HG02763 (cell line): ENCODE results near the gene SEC24D.

Experiments used
- ATAC-seq: cut with Tn5 transposase; IDR thresholded peaks from one replicate; pipeline ENCODE4 v1.9.1; 2021; ENCODE audit warnings: mild to moderate bottlenecking, moderate library complexity; ENCODE audit not compliant: unreplicated experiment

The SEC24D gene

DNA sequence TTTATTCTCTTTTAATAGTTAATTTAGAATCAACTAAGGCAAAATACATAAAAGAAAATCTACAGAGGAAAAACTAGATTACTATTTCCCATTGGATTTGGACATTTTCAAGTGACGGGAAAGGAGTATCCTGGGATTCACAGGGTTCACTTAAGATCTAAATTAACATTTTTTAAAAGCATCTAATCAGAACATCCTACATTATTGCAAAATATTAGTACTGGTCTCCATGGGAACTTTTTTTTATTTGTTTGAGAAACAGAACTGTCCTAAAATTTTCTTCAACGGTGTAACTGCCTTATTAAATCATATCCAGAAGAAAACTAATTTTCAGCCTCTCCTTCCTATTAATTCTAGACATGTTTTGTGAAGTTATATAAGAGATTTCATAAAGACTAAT is 81.0 kb downstream of the SEC24D start:
- ATAC-seq, result no peak

- ATAC-seq, result no peak
Observed at GRCh38 chr4:118753685-118754084, 82.2 kb downstream of the SEC24D start.

DNA sequence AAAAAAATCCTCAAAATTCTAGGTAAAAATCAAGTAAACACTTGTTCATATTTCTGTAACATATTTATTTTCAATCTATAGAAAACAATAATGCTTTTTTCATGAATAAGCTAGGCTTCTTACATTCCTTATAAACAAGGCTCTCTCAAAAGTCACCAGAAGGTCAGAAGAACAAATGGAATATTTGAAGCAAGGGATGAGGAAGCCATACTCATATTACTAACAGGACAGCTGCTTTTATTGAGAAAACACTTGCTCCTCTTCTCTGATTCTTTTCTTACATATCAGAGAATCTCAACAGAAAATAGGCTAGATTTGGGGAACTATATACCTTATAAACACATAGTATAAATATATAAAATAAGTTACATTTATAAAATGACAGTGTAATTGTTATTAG is 82.8 kb downstream of the SEC24D start:
- no peak for ATAC-seq

GRCh38 chr4:118752551-118752950 is 83.4 kb downstream of the SEC24D start:
- ATAC-seq, result no peak

DNA sequence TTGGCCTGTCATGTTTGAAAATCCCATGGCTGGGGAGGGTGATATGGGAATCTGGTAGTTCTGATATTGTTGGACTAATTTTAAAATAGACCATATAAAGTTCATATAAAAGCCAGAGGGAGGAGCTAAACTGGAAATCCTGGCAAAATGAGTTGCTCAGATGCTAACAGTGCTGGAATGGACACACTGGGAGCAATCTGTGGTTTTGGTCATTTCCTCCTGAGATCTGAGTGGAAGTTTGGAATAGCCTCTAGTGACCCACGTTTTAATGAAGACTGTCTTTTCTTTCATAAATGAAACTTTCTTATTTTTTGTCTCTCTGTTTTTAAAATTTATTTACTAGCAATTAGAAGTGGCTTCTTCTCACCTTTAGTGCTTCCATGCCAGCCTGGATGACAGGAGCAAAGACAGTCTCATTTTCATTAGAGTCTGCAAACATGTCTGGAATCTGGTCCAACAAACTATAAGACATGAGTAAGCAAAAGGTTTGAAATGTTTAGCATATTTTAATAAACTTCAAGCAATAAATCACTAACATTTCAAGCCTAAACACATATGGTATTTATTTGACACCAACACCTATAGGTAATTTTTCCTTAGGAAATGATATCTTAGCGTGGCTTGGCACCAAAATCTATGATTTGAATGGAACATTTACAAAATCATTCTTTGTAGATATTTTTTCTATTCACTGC is 84.2 kb downstream of the SEC24D start:
- ATAC-seq, result no peak

DNA sequence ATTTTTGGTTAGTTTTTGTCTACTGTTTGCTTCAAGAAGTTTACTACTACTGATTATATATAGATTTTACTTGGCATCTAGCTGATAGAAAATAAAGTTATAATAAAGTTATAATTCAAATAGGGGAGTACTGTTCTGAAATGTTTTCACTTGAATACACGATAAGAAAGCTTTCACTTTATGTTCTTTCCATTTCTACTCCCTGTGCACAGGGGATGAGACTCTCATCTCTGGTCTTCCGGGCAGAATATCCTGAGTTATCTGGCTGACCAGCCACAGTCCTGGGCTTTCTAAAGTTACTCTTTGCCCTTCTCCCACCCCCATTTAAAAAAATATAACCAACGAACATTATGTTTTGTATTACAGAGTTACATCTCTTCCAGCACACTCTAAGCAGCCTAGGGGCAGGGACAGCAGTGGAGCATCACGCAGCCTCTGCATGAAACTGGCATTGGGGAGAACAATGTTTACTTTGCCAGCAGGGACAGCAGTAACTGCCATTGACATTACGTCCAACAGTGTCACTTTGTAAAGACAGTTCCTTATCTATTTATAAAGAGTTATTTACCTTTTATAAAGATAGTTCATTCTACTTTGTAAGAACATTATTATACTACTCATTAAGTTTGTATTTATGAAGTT is 86.5 kb downstream of the SEC24D start:
- no peak for ATAC-seq

GRCh38 chr4:118746251-118746919 is 89.5 kb downstream of the SEC24D start:
- no peak for ATAC-seq

DNA sequence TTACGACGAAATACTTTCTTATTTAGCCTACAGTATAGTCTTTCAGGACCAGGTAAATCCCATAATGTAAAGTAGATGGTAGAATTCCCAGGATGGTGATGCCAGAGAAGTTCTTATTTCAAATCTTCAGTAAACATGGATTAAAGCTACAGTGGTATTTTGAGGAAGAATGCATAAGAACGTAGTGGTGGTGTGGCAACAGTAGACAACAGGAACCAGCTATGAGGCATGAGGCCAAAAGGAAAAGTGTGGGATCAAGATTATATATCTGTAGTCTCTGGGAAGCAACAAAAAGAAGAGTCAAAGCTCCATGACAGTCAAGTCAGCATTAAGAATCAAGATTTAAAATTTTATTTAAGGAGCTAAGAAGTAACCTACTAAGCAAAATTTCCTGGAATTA is 90.6 kb downstream of the SEC24D start:
- ATAC-seq, result no peak

GRCh38 chr4:118743867-118744266 is 92.1 kb downstream of the SEC24D start:
- no peak for ATAC-seq

GRCh38 chr4:118742050-118742449 is 93.9 kb downstream of the SEC24D start:
- no peak for ATAC-seq

DNA sequence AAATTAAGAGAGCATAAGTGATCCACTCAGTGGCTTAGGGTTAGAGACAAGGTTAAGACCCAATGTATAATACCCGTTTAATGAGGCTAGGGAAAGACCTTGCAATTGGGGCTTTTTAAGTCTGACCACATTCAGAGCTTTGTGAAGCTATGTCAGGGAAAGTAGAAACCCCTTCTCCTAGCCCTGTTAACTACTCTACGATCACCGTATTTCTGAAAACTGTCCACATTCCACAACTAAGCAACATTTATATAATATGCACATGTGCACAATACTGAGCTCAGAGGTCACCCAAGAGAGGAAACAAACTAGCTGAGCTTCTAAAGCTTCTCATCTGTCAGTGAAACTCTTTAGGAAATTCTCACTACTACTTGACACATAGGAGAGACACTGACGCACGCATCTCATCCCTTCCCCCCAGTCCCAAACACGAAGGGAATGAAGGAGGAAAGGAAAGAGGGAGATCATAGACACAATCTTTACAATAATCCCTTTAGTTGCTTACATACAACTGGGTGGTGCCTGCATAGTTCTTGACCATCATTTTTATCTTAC is 94.5 kb downstream of the SEC24D start:
- ATAC-seq, result no peak

- no peak for ATAC-seq
Observed at GRCh38 chr4:118740869-118741268, 95.1 kb downstream of the SEC24D start.

DNA sequence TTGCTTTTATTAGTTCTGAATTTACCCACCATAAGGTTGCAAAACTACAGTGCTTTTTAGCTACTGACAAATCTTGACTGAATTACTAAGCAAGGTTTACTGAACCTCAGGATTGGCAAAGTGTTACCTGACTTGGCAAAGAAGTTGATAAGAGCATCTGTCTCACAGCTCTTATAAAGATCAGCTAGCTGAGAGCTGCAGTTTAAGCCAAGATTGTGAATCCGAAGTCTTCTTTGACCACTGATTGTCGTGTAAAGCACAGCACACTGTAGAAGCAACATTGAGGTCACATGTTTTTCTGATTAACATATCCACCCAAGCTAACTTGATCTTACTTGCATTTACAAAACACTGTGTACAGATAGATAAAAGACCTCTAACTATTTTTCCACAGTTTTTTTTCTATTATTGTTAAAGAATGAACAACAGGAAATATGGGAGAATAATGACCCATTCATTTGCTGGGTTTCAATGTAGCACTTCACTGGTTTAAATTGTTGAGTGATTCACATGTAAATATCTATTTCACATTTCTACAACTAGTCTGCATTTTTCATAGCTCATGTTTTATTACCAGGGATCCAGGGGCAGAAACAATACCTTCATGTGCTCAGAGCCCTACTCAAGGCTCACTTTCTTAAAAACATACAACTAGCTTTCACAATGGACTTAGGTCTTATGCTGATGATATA is 96.8 kb downstream of the SEC24D start:
- ATAC-seq, result no peak

DNA sequence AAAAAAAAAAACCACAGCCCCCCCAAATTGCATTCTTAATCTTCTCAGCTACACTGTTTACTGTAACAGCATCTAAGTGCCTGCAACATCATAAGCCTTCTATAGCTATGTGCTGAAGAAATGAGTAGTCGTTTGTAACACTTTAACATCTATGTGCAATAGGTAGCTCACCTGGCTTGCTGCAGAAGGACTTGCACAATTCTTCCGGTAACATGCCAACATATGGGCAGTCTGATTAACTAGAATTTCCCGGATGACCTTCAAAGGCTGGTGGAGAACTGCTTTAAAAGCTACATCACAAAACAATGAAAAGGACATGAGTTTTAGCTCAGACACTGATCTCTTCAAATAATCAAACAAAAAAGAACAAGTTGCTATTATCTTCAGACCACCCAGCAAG is 97.8 kb downstream of the SEC24D start:
- ATAC-seq, result no peak

DNA sequence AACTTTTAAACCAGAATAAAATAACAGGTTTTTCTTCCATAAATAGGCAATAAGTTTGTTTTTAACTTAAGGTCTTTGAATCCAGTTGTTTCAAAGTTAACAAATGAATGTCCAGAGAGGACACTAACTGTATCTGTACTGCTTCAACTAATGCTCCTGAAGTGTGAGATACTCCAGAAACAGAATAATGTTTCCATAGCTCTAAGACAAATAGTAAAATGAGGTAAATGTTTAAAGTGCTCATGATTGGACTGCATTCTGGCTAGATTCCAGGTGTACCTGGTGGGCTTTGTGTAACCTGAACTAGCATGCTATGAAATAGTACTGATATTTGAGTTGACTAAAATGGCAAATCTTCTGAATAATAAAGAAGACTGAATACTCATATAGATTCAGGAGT is 99.0 kb downstream of the SEC24D start:
- ATAC-seq, result no peak

- no peak for ATAC-seq
Observed at GRCh38 chr4:118734491-118735205, 101.3 kb downstream of the SEC24D start.

GRCh38 chr4:118732591-118733330 is 103.2 kb downstream of the SEC24D start:
- ATAC-seq, result no peak

GRCh38 chr4:118730683-118731082 is 105.2 kb downstream of the SEC24D start:
- ATAC-seq, result no peak

GRCh38 chr4:118729287-118730286 is 106.3 kb downstream of the SEC24D start:
- no peak for ATAC-seq
